Measurements from ENCODE around the gene LZTFL1.

LZTFL1 gene

DNA sequence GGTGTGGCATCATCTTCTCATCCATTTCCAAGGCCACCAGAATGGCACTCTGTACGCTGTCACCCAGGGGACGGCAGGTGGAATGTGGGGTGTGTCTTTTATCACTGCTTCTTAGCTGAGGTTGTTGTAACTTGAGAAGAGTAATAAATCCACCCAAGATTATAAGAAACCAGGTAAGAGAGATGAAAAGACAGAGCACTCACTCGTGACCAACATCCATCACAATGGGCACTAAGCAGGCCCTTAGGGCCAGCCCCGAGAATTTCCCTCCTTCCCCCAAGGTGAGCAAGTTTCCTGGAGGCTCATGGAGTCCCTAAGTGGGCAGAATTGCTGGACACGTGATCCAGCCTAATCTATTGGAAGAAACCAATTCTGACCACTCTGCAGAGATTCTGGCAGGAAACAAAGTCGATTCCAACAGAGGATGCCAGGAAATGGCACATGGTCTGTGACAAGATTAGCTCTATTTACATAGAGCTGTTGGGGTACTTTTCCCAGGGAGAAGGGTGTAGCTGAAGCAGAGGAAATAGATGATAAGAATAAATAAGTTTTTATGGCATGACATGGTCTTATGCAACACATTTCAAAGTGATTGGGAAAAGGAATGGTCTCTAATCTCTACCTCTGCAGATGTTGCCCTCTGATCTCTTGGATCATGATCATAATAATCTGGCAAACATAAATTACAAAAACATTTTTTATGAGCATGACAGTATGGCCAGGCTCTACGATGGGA, 68.0 kb downstream of the LZTFL1 start:
- no peak for DNase-seq (ENCODE audit: low read depth)
- TF ChIP-seq, protein P1, sequence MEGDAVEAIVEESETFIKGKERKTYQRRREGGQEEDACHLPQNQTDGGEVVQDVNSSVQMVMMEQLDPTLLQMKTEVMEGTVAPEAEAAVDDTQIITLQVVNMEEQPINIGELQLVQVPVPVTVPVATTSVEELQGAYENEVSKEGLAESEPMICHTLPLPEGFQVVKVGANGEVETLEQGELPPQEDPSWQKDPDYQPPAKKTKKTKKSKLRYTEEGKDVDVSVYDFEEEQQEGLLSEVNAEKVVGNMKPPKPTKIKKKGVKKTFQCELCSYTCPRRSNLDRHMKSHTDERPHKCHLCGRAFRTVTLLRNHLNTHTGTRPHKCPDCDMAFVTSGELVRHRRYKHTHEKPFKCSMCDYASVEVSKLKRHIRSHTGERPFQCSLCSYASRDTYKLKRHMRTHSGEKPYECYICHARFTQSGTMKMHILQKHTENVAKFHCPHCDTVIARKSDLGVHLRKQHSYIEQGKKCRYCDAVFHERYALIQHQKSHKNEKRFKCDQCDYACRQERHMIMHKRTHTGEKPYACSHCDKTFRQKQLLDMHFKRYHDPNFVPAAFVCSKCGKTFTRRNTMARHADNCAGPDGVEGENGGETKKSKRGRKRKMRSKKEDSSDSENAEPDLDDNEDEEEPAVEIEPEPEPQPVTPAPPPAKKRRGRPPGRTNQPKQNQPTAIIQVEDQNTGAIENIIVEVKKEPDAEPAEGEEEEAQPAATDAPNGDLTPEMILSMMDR (IDR thresholded peaks at IDR 0.05; ENCODE audit: low read depth, low read length, missing control alignments), result no peak

More for the DNA sequence above, 68.0 kb downstream of the LZTFL1 start:
- no peak overlapping the region for H3K4me3 ChIP-seq (ENCODE audit: low read depth, low read length)
- in situ Hi-C loops (cut with HindIII; ENCODE audit: low sequenced_read_pairs), result no loop called here

All from astrocyte of the cerebellum (primary cell).